Neural crest cell (in vitro differentiated cells): ENCODE results near the gene LSM3. TPM values are rescaled to one million over a fixed set of nuclear protein-coding genes. Genes with fewer than 3 reads are reported as not detected.

ENCODE experiments used
- DNase-seq: peaks from one replicate; pipeline ENCODE4 v3.0.0; 2021; ENCODE audit warnings: low read depth, mixed read lengths, low spot score
- H3K27ac Mint-ChIP-seq: one replicate; pipeline ENCODE4 v1.8.0; 2021; ENCODE audit warnings: mild to moderate bottlenecking, mixed read lengths; ENCODE audit not compliant: unreplicated experiment
- H3K27me3 Mint-ChIP-seq: 2 replicates; pipeline ENCODE4 v1.8.0; 2021; ENCODE audit warnings: low read depth, mild to moderate bottlenecking, mixed read lengths
- H3K36me3 Mint-ChIP-seq: 2 replicates; pipeline ENCODE4 v1.8.0; 2021; ENCODE audit warnings: low read depth, mild to moderate bottlenecking, mixed read lengths
- H3K4me1 Mint-ChIP-seq: 2 replicates; pipeline ENCODE4 v1.8.0; 2021; ENCODE audit warnings: mixed read lengths
- H3K4me3 Mint-ChIP-seq: one replicate; pipeline ENCODE4 v1.8.0; 2021; ENCODE audit warnings: mild to moderate bottlenecking, mixed read lengths
- H3K9me3 Mint-ChIP-seq: 2 replicates; pipeline ENCODE4 v1.8.0; 2021; ENCODE audit warnings: mixed read lengths
- total RNA-seq: library from RNA; stranded (reverse); gene quantifications from 2 replicates; pipeline ENCODE4 v1.2.1, GENCODE V29; 2021
- TF ChIP-seq, protein P1 (sequence below): fragments of 200-600 bp; sonication (generic); conservative IDR thresholded peaks from 2 replicates; pipeline ENCODE4 v1.5.0; 2021; ENCODE audit warnings: antibody characterized with exemption, mild to moderate bottlenecking

Gene LSM3
- total RNA-seq, 1 donor from 2014 or later: 18.3 TPM

DNA sequence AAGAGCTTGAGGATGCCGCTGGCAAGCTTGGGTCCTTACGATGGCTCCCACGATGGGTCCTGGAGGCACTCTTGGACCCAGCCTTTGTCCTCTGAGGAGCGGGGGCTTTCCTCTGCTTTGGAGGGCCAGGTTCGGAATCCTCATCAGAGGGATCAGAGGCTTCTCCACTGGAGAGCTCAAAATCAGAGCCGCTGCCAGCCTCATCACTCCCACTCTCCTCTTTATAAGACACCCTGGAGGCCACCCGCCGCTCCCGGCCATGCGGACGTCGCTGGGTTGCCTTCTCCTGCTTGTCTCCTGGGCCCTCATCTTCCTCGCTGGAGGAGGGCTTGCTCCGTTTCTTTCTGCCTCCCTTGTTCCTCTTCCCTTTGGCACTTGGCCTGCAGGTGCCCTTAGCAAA is 20.2 kb upstream of the LSM3 start:
- TF ChIP-seq, protein P1, sequence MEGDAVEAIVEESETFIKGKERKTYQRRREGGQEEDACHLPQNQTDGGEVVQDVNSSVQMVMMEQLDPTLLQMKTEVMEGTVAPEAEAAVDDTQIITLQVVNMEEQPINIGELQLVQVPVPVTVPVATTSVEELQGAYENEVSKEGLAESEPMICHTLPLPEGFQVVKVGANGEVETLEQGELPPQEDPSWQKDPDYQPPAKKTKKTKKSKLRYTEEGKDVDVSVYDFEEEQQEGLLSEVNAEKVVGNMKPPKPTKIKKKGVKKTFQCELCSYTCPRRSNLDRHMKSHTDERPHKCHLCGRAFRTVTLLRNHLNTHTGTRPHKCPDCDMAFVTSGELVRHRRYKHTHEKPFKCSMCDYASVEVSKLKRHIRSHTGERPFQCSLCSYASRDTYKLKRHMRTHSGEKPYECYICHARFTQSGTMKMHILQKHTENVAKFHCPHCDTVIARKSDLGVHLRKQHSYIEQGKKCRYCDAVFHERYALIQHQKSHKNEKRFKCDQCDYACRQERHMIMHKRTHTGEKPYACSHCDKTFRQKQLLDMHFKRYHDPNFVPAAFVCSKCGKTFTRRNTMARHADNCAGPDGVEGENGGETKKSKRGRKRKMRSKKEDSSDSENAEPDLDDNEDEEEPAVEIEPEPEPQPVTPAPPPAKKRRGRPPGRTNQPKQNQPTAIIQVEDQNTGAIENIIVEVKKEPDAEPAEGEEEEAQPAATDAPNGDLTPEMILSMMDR: no peak
- Mint-ChIP-seq H3K27ac (no peak overlapping the region), H3K4me1 (no peaks in the 10 kb centered on the region), H3K36me3 (peaks cover 60% of the 10 kb centered on the region), H3K4me3 (no peak overlapping the region), H3K9me3 (peaks cover 13% of the 10 kb centered on the region), H3K27me3 (no peaks in the 10 kb centered on the region)
- DNase-seq: no peak

DNA sequence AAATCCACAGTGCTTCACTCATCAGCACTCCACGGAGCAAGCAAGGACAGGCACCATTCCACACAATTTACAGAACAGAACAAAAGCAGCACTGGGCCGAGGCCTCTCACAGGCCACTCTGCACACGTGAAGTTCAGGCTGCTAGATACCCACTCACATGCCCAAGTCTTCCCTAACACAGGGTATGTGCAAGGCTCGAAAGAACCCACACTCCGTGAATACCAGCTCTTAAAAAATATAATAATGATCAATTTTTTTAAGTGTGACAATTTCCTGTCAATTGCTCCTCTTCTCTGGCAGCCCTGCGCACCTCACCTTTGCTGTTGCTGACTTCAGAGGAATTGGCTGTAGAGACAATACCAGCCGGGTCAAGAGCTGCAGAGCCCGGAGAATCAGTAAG is 19.2 kb upstream of the LSM3 start:
- TF ChIP-seq, protein P1: no peak
- no peak for DNase-seq
- no peaks in the 10 kb centered on the region for H3K27me3 Mint-ChIP-seq
- H3K9me3 Mint-ChIP-seq: peaks cover 13% of the 10 kb centered on the region
- H3K27ac Mint-ChIP-seq: no peak overlapping the region
- H3K4me3 Mint-ChIP-seq: no peak overlapping the region
- H3K4me1 Mint-ChIP-seq: no peaks in the 10 kb centered on the region
- peaks cover 65% of the 10 kb centered on the region for H3K36me3 Mint-ChIP-seq

DNA sequence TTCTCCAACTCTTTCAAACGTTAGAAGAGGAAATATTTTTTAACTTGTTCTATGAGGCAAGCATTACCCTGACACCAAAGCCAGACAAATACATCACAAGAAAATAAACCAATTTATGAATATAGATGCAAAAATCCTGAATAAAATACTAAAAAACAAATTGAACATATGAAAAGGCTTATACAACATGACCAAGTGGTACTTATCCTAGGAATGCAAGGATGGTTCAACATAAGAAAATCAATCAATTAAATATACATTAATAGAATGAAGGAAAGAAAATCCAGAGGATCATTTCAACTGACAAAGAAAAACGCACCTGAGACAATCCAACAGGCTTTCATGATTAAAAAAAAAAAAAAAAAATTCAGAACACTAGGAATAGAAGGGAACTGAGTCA is 17.3 kb upstream of the LSM3 start:
- Mint-ChIP-seq H3K4me1 (no peaks in the 10 kb centered on the region), H3K27ac (no peak overlapping the region), H3K4me3 (no peak overlapping the region), H3K36me3 (peaks cover 65% of the 10 kb centered on the region), H3K9me3 (peaks cover 13% of the 10 kb centered on the region), H3K27me3 (no peaks in the 10 kb centered on the region)
- TF ChIP-seq, protein P1: no peak
- no peak for DNase-seq

DNA sequence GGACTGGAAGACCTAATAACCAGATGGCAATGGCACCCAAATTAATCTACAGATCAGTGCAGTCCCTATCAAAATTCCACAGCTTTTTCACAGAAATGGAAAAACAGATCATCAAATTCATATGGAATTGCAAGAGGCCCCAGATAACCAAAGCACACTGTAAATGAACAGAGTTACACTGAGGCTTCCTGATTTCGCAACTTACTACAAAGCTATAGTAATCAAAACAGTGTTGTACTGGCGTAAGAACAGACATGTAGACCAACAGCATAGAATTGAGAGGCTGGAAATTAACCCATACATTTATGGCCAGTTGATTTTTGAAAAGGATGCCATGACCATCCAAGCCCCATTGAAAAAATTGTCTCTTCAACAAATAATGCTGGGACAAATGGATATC is 16.4 kb upstream of the LSM3 start:
- H3K4me1 Mint-ChIP-seq: no peaks in the 10 kb centered on the region
- H3K36me3 Mint-ChIP-seq: peaks cover 61% of the 10 kb centered on the region
- peaks cover 13% of the 10 kb centered on the region for H3K9me3 Mint-ChIP-seq
- H3K4me3 Mint-ChIP-seq: no peak overlapping the region
- no peak overlapping the region for H3K27ac Mint-ChIP-seq
- no peak for DNase-seq
- TF ChIP-seq, protein P1: no peak
- H3K27me3 Mint-ChIP-seq: no peaks in the 10 kb centered on the region

DNA sequence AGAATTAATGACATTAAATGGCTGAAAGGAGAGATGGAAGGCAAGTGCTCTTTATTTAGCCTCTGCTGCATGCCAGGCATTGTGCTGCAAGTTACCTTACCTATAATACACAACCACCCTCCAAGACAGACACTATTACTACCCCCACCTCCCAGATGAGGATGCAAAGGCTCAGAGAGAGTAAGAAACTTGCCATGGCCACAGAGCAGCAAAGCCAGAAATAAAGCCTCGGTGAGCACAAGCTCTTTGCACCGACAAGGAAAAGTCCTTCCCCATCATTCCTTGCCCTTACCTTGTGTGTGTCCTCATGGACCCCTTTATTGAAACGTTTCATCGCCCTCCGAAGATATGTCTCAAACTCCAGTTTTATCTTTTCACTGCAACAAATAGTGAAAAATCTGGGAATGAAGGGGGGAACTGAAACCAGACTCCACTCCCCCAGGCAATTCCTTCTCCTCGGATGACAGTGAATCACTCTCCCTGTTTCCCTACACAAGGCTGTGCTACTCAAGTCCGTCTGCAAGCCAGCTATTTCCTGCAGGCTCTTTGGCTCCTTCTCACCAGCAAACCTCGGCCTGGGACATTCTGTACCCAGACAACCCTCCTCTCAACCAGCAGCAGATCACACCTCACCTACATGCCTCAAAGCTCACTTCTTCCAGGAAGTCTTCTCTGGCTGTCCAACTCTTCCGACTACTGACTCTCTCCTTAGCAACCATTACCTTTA is 11.6 kb upstream of the LSM3 start:
- no peaks in the 10 kb centered on the region for H3K27me3 Mint-ChIP-seq
- no peak for DNase-seq
- TF ChIP-seq, protein P1: no peak
- peaks cover 39% of the 10 kb centered on the region for H3K36me3 Mint-ChIP-seq
- no peak overlapping the region for H3K27ac Mint-ChIP-seq
- H3K9me3 Mint-ChIP-seq: peaks cover 4% of the 10 kb centered on the region
- H3K4me3 Mint-ChIP-seq: no peak overlapping the region
- H3K4me1 Mint-ChIP-seq: no peaks in the 10 kb centered on the region
